Mammary epithelial cell (primary cell): ENCODE measurements around the gene GH1.
"Not testable (repeated sequence)": the region's sequence is repeated elsewhere in the genome, so short reads cannot be mapped to it uniquely, and the experiment has no call there.

Experiments used
- EZH2 ChIP-seq: IDR thresholded peaks from 2 replicates; pipeline ENCODE4 v1.6.1; 2012; ENCODE audit warnings: low read length, inconsistent platforms, borderline replicate concordance
- TF ChIP-seq, protein P1 (sequence below), 2 donors: IDR thresholded peaks in 1 of 2; conservative IDR thresholded peaks in 1 of 2; 2 replicates each; pipeline ENCODE4 v1.5.1; 2011 to 2012; ENCODE audit warnings: inconsistent platforms in 2 of 2, low read length in 2 of 2, mild to moderate bottlenecking in 2 of 2, control low read depth in 1 of 2, low read depth in 1 of 2; ENCODE audit not compliant: insufficient read depth in 1 of 2; ENCODE audit errors: extremely low read depth in 1 of 2

DNA sequence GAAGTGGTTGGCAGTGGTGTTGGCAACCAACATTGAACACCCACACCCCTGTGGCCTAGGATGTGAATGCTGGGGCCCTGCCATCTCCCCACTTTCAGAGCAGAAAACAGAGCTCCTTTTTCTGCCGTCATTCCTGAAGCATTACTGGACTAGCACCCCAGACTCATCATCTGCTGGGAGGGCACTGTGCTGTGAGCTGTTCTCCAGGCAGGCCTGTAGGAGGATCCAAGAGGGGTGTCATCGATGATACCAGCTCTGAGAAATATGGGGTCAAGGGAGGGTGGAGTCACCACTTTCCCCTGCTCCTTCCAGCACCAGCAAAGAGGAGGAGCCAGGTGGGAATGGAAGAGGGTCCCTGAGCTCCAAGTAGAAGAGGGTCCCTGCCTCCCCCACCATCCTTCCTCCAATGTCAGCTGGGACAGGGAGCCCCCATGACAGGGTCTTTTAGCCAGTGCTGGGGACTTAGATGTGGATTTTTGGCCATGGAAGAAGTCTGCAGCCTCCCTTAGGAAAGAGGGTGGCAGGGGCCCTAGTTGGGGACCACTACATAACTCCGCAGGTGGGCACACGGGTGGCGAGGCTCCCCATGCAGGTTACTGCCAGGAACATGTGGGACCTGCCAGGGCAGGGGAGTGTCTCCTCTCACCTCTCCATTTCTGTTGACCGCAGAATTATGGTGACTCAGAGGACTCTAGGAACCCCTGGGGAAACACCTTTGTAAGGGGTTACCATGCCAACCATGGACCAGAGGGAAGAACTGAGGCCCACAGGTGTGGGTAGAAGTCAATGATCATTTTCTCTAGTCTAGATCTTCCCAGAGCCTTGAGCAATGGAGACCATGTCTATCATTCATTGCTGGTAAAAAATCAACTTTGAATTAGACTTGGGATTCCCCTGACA, 19.5 kb downstream of the GH1 start:
- TF ChIP-seq, protein P1, sequence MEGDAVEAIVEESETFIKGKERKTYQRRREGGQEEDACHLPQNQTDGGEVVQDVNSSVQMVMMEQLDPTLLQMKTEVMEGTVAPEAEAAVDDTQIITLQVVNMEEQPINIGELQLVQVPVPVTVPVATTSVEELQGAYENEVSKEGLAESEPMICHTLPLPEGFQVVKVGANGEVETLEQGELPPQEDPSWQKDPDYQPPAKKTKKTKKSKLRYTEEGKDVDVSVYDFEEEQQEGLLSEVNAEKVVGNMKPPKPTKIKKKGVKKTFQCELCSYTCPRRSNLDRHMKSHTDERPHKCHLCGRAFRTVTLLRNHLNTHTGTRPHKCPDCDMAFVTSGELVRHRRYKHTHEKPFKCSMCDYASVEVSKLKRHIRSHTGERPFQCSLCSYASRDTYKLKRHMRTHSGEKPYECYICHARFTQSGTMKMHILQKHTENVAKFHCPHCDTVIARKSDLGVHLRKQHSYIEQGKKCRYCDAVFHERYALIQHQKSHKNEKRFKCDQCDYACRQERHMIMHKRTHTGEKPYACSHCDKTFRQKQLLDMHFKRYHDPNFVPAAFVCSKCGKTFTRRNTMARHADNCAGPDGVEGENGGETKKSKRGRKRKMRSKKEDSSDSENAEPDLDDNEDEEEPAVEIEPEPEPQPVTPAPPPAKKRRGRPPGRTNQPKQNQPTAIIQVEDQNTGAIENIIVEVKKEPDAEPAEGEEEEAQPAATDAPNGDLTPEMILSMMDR (conservative IDR thresholded peaks at IDR 0.05 in 1 of 2, IDR thresholded peaks at IDR 0.05 in 1 of 2; ENCODE audit: extremely low read depth in 1 of 2, insufficient read depth in 1 of 2, low read depth in 1 of 2, low read length in 2 of 2), result not testable (repeated sequence)
- not testable (repeated sequence) for TF ChIP-seq EZH2
